Gastrocnemius medialis (tissue), 4 donors: Measurements from ENCODE around the gene ZNF540. TPM values are rescaled to one million over a fixed set of nuclear protein-coding genes. Genes with fewer than 3 reads are reported as not detected.
A peak's percentile ranks its signal among the peaks of the same experiment; 100 is the strongest.

Experiments
- ATAC-seq, 2 donors: fragments of 150-250 bp; one replicate each; pipeline ENCODE4 v1.9.1; 2016
- DNase-seq, 2 donors: peaks; one replicate each; pipeline ENCODE4 v3.0.0-alpha.2; 2019
- H3K27ac ChIP-seq, 4 donors: fragments of 200-600 bp; sonication (generic); 1 replicate in 1 of 4; 2 replicates in 3 of 4; pipeline ENCODE4 v1.5.1; 2016 to 2018; ENCODE audit warnings: mild to moderate bottlenecking in 2 of 4, moderate library complexity in 1 of 4
- H3K27me3 ChIP-seq, 3 donors: fragments of 200-600 bp; sonication (generic) in 2 of 3; 1 replicate in 1 of 3; 2 replicates in 2 of 3; pipeline versions ENCODE4 v1.5.1 to v1.6.0; 2016 to 2019; ENCODE audit warnings: mild to moderate bottlenecking in 1 of 3, moderate library complexity in 1 of 3
- H3K36me3 ChIP-seq, 2 donors: fragments of 200-600 bp; sonication (generic) in 1 of 2; one replicate each; pipeline ENCODE4 v1.5.1; 2017 to 2018
- H3K4me1 ChIP-seq, 2 donors: fragments of 200-600 bp; sonication (generic) in 1 of 2; one replicate each; pipeline ENCODE4 v1.5.1; 2016 to 2017; ENCODE audit warnings: mild to moderate bottlenecking in 2 of 2
- H3K4me3 ChIP-seq, 4 donors: fragments of 200-600 bp; sonication (generic) in 3 of 4; 1 replicate in 1 of 4; 2 replicates in 3 of 4; pipeline ENCODE4 v1.5.1; 2016 to 2019; ENCODE audit warnings: mild to moderate bottlenecking in 2 of 4
- H3K9me3 ChIP-seq, 3 donors: fragments of 200-600 bp; sonication (generic) in 2 of 3; 1 replicate in 1 of 3; 2 replicates in 2 of 3; pipeline ENCODE4 v1.5.1; 2016 to 2019
- POLR2A ChIP-seq, 2 donors: fragments of 450-650 bp; IDR thresholded peaks; one replicate each; pipeline ENCODE4 v1.6.1; 2017; ENCODE audit warnings: antibody characterized with exemption in 2 of 2, mild to moderate bottlenecking in 2 of 2, moderate library complexity in 2 of 2
- in situ Hi-C, 4 donors: fragments of 200-750 bp; cut with MboI; loops; one replicate each; pipeline versions ENCODE4 v1.15.0 to v1.8.0; 2017; ENCODE audit warnings: low sequenced_read_pairs in 4 of 4
- intact Hi-C: fragments of 100-400 bp; cut with DNase I; formaldehyde crosslinking; loops from one replicate; pipeline ENCODE4 v1.15.1; 2023; ENCODE audit warnings: low total_unique reads
- total RNA-seq, 4 donors: library from RNA; depleted of rRNA; stranded (reverse); fragments of >200 nt; gene quantifications; one replicate each; pipeline versions ENCODE4 v1.1.0 to v1.2.3, GENCODE V29; 2016
- TF ChIP-seq, protein P1 (sequence below), 5 experiments: fragments of 450-650 bp in 3 of 5; fragments of 200-600 bp in 2 of 5; sonication (generic) in 2 of 5; IDR thresholded peaks in 4 of 5; conservative IDR thresholded peaks in 1 of 5; 1 replicate in 4 of 5; 2 replicates in 1 of 5; pipeline ENCODE4 v1.5.1; 2016 to 2019; ENCODE audit warnings: antibody characterized with exemption in 5 of 5, mild to moderate bottlenecking in 3 of 5, moderate library complexity in 3 of 5

ZNF540 gene
- 1 to 10 TPM in 3 of 4 donors, under 1 TPM in 1; 0.46 to 1.5 (median 1.3) TPM for total RNA-seq

DNA sequence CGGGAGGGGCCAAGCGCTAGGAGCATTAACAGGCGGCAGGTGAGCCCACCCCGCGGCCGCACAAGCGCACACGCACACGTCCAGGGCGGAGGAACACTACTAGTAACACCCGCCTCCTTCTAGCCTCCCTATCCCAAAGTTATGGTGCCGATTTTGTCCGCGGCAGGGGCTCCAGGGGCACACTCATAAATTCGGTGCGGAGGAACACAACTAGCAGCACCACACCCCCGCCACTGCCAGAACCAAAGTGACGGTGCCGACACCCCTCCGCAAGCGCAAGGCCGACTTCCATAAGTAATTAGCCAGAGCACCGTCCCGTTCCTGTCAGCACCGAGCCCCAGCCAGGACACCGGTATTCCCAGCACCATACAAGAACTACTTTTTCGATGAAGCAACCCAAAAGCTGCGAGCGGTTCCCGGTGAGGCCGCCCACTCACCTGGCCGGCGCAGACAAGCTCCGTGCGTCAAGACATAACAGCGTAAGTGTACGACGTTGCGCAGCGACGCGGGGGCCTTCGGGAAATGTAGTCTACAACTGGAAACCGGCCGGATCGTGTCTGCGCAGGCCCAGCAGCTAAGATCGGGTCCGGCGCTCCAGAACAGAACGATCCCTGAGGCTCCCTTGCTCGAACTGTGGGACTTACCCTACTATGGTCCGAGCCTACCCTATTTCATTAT lies at the start of gene ZNF540, which contains the start of gene ZNF571:
Gene ZNF540, plus strand, starts transcription at position 573 of the 678 bp plus-strand sequence. CDS start 3,572 bp downstream, outside the sequence.
Gene ZNF571, minus strand, starts transcription at position 489 of the 678 bp plus-strand sequence. CDS start 8,116 bp downstream, outside the sequence.
- peaks cover 0 to 11% (median 0%) of the 10 kb centered on the region in 3 donors for H3K9me3 ChIP-seq
- intact Hi-C loops (loop anchor here (1.0 to 10.0 kb wide), 8 partner anchors 61 to 740 kb away; partner anchors contain the start of genes ZFP30, ZNF345, ZNF383 and ZNF527), in situ Hi-C loops (no loop called here)
- H3K4me3 ChIP-seq = peak within 1 kb of the TSS; percentile 78 to 95 (median 86)
- H3K27me3 ChIP-seq = no peaks in the 10 kb centered on the region
- TF ChIP-seq, protein P1, sequence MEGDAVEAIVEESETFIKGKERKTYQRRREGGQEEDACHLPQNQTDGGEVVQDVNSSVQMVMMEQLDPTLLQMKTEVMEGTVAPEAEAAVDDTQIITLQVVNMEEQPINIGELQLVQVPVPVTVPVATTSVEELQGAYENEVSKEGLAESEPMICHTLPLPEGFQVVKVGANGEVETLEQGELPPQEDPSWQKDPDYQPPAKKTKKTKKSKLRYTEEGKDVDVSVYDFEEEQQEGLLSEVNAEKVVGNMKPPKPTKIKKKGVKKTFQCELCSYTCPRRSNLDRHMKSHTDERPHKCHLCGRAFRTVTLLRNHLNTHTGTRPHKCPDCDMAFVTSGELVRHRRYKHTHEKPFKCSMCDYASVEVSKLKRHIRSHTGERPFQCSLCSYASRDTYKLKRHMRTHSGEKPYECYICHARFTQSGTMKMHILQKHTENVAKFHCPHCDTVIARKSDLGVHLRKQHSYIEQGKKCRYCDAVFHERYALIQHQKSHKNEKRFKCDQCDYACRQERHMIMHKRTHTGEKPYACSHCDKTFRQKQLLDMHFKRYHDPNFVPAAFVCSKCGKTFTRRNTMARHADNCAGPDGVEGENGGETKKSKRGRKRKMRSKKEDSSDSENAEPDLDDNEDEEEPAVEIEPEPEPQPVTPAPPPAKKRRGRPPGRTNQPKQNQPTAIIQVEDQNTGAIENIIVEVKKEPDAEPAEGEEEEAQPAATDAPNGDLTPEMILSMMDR (IDR thresholded peaks at IDR 0.05 in 4 of 5, conservative IDR thresholded peaks at IDR 0.05 in 1 of 5) = no peak
- TF ChIP-seq POLR2A (IDR thresholded peaks at IDR 0.05) = peak; percentile 61 to 63
- peak; percentile 85 to 89 for DNase-seq
- peak; percentile 98 to 99 for ATAC-seq
- peak within 1 kb of the TSS; percentile 87 to 95 (median 90) for H3K27ac ChIP-seq
- H3K36me3 ChIP-seq = peaks cover 4 to 29% of the 10 kb centered on the region in 2 donors
- H3K4me1 ChIP-seq = peaks cover 17 to 19% of the 10 kb centered on the region in 2 donors

DNA sequence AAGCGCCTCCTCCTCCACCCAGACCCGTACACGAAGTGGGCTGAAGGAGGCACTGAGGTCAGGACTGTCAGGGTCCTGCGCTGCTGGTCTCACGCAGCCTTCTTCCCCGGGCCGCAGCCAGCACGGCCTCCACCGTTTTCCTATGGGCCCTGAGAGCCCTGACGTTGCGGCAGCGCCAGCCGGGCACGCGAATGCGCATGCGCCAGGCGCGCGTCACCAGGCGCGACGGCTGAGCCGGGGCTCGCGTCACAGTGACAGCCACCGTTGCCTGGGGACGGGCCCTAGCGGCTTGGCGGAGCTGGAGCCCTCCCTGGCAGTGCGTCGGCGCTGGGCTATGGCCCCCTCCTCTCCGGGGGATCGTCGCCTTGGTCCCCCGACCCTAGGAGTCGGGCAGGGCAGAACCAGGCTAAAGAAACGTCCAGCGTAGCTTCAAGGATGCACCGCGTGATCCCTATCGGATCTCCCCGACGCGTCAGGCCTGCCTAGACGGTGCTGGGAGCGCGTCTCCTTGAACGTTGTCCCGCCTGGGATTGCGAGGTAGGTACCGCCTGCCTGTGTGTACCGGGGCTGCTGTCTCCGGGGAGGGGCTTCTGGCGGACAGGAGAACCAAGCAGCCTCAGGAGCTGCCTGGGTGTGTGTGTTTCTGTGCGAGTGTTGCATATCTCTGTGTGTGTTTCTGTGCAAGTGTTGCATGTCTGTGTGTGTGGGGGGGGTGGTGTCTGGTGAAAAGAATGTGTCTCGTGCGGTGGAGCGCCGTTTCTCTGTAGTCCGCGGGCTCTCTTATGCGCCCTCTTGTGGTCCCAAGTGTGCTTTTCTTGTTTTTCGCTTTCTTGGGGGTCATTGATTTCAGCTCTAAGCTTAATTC lies 43.3 kb upstream of the ZNF540 start:
- Histone ChIP-seq H3K27me3 (peaks cover 0 to 3% (median 0%) of the 10 kb centered on the region in 3 donors), H3K4me1 (no peaks in the 10 kb centered on the region), H3K9me3 (peaks cover 9 to 81% (median 28%) of the 10 kb centered on the region in 3 donors), H3K27ac (no peak overlapping the region), H3K4me3 (peak overlapping the region; percentile 25 to 48 (median 37)), H3K36me3 (peaks cover 0 to 17% of the 10 kb centered on the region in 2 donors)
- intact Hi-C loops (no loop called here), in situ Hi-C loops (no loop called here)
- DNase-seq = no peak
- TF ChIP-seq POLR2A (IDR thresholded peaks at IDR 0.05) = no peak
- TF ChIP-seq, protein P1 (IDR thresholded peaks at IDR 0.05 in 4 of 5, conservative IDR thresholded peaks at IDR 0.05 in 1 of 5) = no peak
- ATAC-seq = no peak

DNA sequence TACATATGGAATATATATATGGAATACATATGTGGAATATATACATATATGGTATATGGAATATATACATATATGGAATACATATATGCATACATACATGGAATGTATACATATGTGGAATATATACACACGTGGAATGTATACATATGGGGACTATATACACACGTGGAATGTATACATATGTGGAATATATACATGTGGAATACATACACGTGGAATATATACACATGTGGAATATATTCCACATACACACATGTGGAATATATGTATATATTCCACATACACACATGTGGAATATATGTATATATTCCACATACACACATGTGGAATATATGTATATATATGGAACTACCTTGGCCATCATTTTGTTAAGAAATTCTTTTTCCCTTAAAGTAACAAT lies 31.2 kb upstream of the ZNF540 start:
- intact Hi-C loops = no loop called here
- in situ Hi-C loops = no loop called here
- Histone ChIP-seq H3K27me3 (no peaks in the 10 kb centered on the region), H3K4me3 (peak overlapping the region in 1 of 4 donors; percentile 11), H3K36me3 (peaks cover 9 to 98% of the 10 kb centered on the region in 2 donors), H3K9me3 (peaks cover 49 to 99% (median 81%) of the 10 kb centered on the region in 3 donors), H3K27ac (no peak overlapping the region), H3K4me1 (no peaks in the 10 kb centered on the region)
- ATAC-seq (no peak), DNase-seq (no peak)
- TF ChIP-seq POLR2A (IDR thresholded peaks at IDR 0.05) = no peak
- TF ChIP-seq, protein P1 (IDR thresholded peaks at IDR 0.05 in 4 of 5, conservative IDR thresholded peaks at IDR 0.05 in 1 of 5) = no peak

DNA sequence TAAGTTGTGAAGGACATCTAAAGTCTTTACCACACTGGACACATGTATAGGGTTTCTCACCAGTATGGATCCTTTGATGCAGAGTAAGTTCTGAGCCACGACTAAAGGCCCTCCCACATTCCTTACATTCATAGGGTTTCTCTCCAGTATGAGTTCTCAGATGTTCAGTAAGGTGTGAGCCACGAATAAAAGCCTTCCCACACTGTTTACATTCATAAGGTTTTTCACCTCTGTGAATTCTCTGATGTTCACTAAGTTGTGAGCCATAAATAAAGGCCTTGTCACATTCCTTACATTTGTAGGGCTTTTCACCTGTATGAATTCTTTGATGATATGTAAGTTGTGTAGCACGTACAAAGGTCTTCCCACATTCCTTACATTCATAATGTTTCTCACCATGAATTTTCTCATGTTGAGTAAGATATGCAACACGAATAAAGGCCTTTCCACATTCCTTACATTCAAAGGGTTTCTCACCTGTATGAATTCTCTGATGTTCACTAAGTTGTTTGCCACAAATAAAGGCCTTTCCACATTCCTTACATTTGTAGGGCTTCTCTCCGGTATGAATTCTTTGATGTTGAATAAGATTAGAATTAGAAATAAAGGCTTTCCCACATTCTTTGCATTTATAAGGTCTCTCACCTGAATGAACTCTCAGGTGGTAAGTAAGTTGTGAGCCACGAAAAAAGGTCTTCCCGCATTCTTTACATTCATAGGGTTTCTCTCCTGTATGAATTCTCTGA lies 29.9 kb upstream of the ZNF540 start:
- Histone ChIP-seq H3K4me1 (no peaks in the 10 kb centered on the region), H3K27ac (no peak overlapping the region), H3K9me3 (peaks cover 49 to 98% (median 82%) of the 10 kb centered on the region in 3 donors), H3K36me3 (peaks cover 9 to 96% of the 10 kb centered on the region in 2 donors), H3K4me3 (peak overlapping the region in 2 of 4 donors; percentile 5 to 27), H3K27me3 (no peaks in the 10 kb centered on the region)
- no peak for TF ChIP-seq POLR2A (IDR thresholded peaks at IDR 0.05)
- TF ChIP-seq, protein P1 (IDR thresholded peaks at IDR 0.05 in 4 of 5, conservative IDR thresholded peaks at IDR 0.05 in 1 of 5) = no peak
- no peak for DNase-seq
- no peak for ATAC-seq
- intact Hi-C loops (no loop called here), in situ Hi-C loops (no loop called here)
